K562 (cell line): ENCODE results near the gene RER1. TPM values are rescaled to one million over a fixed set of nuclear protein-coding genes. Genes with fewer than 3 reads are reported as not detected.

Experiments used
- ATAC-seq: fragments of 200-7000 bp; cut with Tn5 transposase; 3 replicates; pipeline ENCODE4 v1.9.1; 2020; ENCODE audit warnings: moderate library complexity
- BruUV-seq: library from RNA; stranded (reverse); fragments of 400-500 nt; replicated peaks from 2 replicates; lab custom pipeline; 2021; lab: Mats Ljungman, UMichigan
- CTCF ChIA-PET: fragments of 300-600 bp; formaldehyde crosslinking; extraction: SDS; loops from one replicate; lab custom pipeline; 2021; ENCODE audit warnings: low intra/inter-chr PET ratio; lab: Yijun Ruan, JAX
- POLR2A ChIA-PET: fragments of 300-600, 350-650 bp; sonication (Branson Sonifier 250); formaldehyde crosslinking; extraction: SDS; loops from one replicate; lab custom pipeline; 2021; ENCODE audit warnings: antibody characterized with exemption, inconsistent platforms; lab: Yijun Ruan, JAX
- DNase-seq, 4 experiments: peaks; one replicate each; pipeline versions ENCODE4 v3.0.0 to v3.0.0-alpha.2; 2011 to 2018; ENCODE audit warnings: low spot score in 3 of 4, mixed read lengths in 3 of 4; ENCODE audit errors: extremely low read depth in 1 of 4
- FAIRE-seq: peaks from 2 replicates; lab custom pipeline; 2011; peaks lifted over from hg19 to GRCh38; lab: Jason Lieb, UNC
- H2AFZ ChIP-seq: 2 replicates; pipeline ENCODE4 v1.6.0; 2011; ENCODE audit warnings: low read depth, low read length, control low read depth, inconsistent platforms
- H3K27ac ChIP-seq: fragments of 200-600 bp; 3 replicates; pipeline ENCODE4 v1.8.0; 2011; ENCODE audit warnings: low read depth, mild to moderate bottlenecking, control low read depth, inconsistent platforms, low read length, moderate library complexity, mixed read lengths; ENCODE audit errors: extremely low read depth
- H3K27me3 ChIP-seq, 2 experiments: fragments of 300-600 bp in 1 of 2; 2 replicates in 1 of 2; 3 replicates in 1 of 2; pipeline versions ENCODE4 v1.6.0 to v1.8.0; 2011; ENCODE audit warnings: inconsistent platforms in 2 of 2, low read length in 2 of 2, mild to moderate bottlenecking in 1 of 2, mixed read lengths in 1 of 2, moderate library complexity in 1 of 2; ENCODE audit not compliant: control insufficient read depth in 2 of 2, insufficient read depth in 2 of 2
- H3K36me3 ChIP-seq: fragments of 300-600 bp; 3 replicates; pipeline ENCODE4 v1.8.0; 2011; ENCODE audit warnings: mild to moderate bottlenecking, low read length, inconsistent platforms; ENCODE audit not compliant: control insufficient read depth, insufficient read depth
- H3K4me1 ChIP-seq, 2 experiments: fragments of 200-600 bp in 1 of 2; replicated peaks in 1 of 2; 2 replicates in 1 of 2; 3 replicates in 1 of 2; pipeline versions ENCODE4 v1.5.1 to v1.8.0; 2011; ENCODE audit warnings: inconsistent platforms in 2 of 2, low read length in 2 of 2, mild to moderate bottlenecking in 1 of 2, mixed read lengths in 1 of 2, moderate library complexity in 1 of 2; ENCODE audit not compliant: control insufficient read depth in 2 of 2, insufficient read depth in 2 of 2
- H3K4me2 ChIP-seq: 2 replicates; pipeline ENCODE4 v1.6.1; 2011; ENCODE audit warnings: low read length, control low read depth, inconsistent platforms, mixed read lengths; ENCODE audit not compliant: insufficient read depth
- H3K4me3 ChIP-seq: fragments of 200-600 bp; sonication (generic), shearing (Covaris generic); 2 replicates; pipeline ENCODE4 v1.5.1; 2016; ENCODE audit warnings: control low read depth, inconsistent platforms
- H3K79me2 ChIP-seq: fragments of 200-600 bp; 3 replicates; pipeline ENCODE4 v1.8.0; 2011; ENCODE audit warnings: low read length, inconsistent platforms; ENCODE audit not compliant: control insufficient read depth, insufficient read depth
- H3K9ac ChIP-seq, 2 experiments: 2 replicates each; pipeline versions ENCODE4 v1.6.0 to v1.6.1; 2011; ENCODE audit warnings: low read depth in 2 of 2, low read length in 2 of 2, control low read depth in 1 of 2, inconsistent platforms in 1 of 2, mild to moderate bottlenecking in 1 of 2, mixed read lengths in 1 of 2; ENCODE audit not compliant: insufficient read depth in 1 of 2
- H3K9me1 ChIP-seq: one replicate; pipeline ENCODE4 v1.6.0; 2011; ENCODE audit warnings: inconsistent platforms, mild to moderate bottlenecking, low read length, moderate library complexity; ENCODE audit not compliant: control insufficient read depth, insufficient read depth
- H3K9me3 ChIP-seq: replicated peaks from 2 replicates; pipeline ENCODE4 v1.5.1; 2011; ENCODE audit warnings: low read depth, low read length, inconsistent platforms; ENCODE audit not compliant: control insufficient read depth, insufficient read depth
- H4K20me1 ChIP-seq: replicated peaks from 2 replicates; pipeline ENCODE4 v1.6.1; 2011; ENCODE audit warnings: low read length, inconsistent platforms, mixed read lengths; ENCODE audit not compliant: control insufficient read depth, insufficient read depth
- FOXK1 ChIP-seq: sonication (generic); formaldehyde crosslinking; IDR thresholded peaks from 2 replicates; pipeline ENCODE4 v1.8.0; 2022; ENCODE audit warnings: missing genetic modification reagents, mild to moderate bottlenecking, borderline replicate concordance
- POLR2AphosphoS2 ChIP-seq: IDR thresholded peaks from 2 replicates; pipeline ENCODE4 v1.6.1; 2012; ENCODE audit warnings: low read length, improper control_type of control experiment
- POLR2G ChIP-seq: fragments of 200-400 bp; formaldehyde crosslinking; IDR thresholded peaks from 2 replicates; pipeline ENCODE4 v1.6.1; 2017; ENCODE audit warnings: low read depth, mild to moderate bottlenecking, antibody characterized with exemption, low read length, moderate library complexity
- SAP30 ChIP-seq: fragments of 200-600 bp; sonication (generic); IDR thresholded peaks from 2 replicates; pipeline ENCODE4 v1.6.1; 2012; ENCODE audit warnings: borderline replicate concordance, low read depth, mild to moderate bottlenecking, moderate library complexity, low read length, control low read depth, inconsistent platforms; ENCODE audit not compliant: insufficient read depth, poor library complexity, severe bottlenecking
- WGBS: fragments of 100-300 bp; shearing (Covaris generic); methylation state at CpG from one replicate; pipeline ENCODE4 v1.1.6; 2016; ENCODE audit warnings: low coverage, mixed read lengths; ENCODE audit not compliant: insufficient coverage; ENCODE audit errors: missing lambda C conversion rate; 5-methylcytosine and 5-hydroxymethylcytosine counted together
- in situ Hi-C: fragments of 300-500 bp; cut with MboI; formaldehyde crosslinking; loops from 4 replicates; pipeline ENCODE4 v1.15.0; 2018; ENCODE audit warnings: inconsistent platforms, mixed read lengths
- intact Hi-C: fragments of 100-400 bp; cut with micrococcal nuclease; formaldehyde crosslinking; loops from 2 replicates; pipeline ENCODE4 v1.14.2; 2022
- polyA plus RNA-seq, 8 experiments: library from polyadenylated mRNA; depleted of rRNA in 4 of 8; stranded (reverse) in 5 of 8; unstranded in 3 of 8; fragments of >200 nt; fragmentation: Nextera tagmentation in 2 of 8; fragmentation: Illumina TruSeq in 1 of 8; extraction: Ambion mirVana in 2 of 8; extraction: Trizol in 1 of 8; gene quantifications; 2 replicates each; pipeline versions ENCODE4 v1.2.1 to v1.2.3, GENCODE V29; 2011 to 2014; ENCODE audit warnings: inconsistent platforms in 1 of 8, missing spikeins in 1 of 8
- total RNA-seq, 7 experiments: library from RNA; depleted of rRNA in 6 of 7; stranded (reverse); fragments of >200 nt in 6 of 7; fragmentation: Illumina TruSeq in 2 of 7; extraction: Trizol in 2 of 7; gene quantifications; 2 replicates each; pipeline versions ENCODE4 v1.2.1 to v1.2.3, GENCODE V29; 2011 to 2021; ENCODE audit warnings: low replicate concordance in 1 of 7

The RER1 gene
- total and polyA plus RNA-seq, 9 of the 15 experiments (the other 6 are each of a cell fraction or from before 2014, with no cell fraction given) = 19.6 to 354 (median 183) TPM

DNA sequence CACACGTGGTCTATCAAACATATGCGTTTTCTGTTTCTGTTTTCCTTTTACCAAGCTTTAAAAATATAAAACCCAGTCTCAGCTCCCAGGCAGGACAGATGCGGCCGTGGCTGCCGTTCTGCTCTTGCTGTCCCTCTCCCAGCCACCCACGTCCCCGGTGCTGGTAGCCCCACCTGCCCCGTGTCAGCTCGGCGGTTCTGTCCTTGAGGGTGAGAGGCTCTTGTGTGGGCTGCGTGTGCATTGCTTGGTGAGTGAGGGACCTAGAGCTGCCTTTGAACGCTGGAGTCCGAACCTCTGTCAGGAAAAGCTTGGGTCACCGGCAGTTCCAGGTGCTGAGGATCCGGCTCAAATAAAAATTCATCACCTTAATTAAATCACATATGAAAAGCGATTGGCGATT lies 4.4 kb downstream of the RER1 start:
- H3K4me3 ChIP-seq = no peak overlapping the region
- no peak overlapping the region for H3K27ac ChIP-seq
- intact Hi-C loops = no loop called here
- TF ChIP-seq POLR2G (peak; percentile 68), FOXK1 (CRISPR knock-in tag) (no peak)
- H2AFZ ChIP-seq = no peak overlapping the region
- peaks cover 46% of the 10 kb centered on the region for H3K79me2 ChIP-seq
- no peak for FAIRE-seq
- peaks cover 18% of the 10 kb centered on the region; the same call in 1 of the 2 replicates for H4K20me1 ChIP-seq
- H3K9me1 ChIP-seq = peaks cover 7% of the 10 kb centered on the region
- H3K9me3 ChIP-seq = no peaks in the 10 kb centered on the region
- in situ Hi-C loops = no loop called here
- DNase-seq = no peak
- H3K4me2 ChIP-seq = no peak overlapping the region
- no TSS peak for BruUV-seq
- ChIA-PET POLR2A (interaction anchor here (0.5 to 3.9 kb wide), 2 partner anchors 11 to 212 kb away, joined by 3 to 24 read pairs; no protein-coding TSS in a partner anchor), CTCF (no interaction called here)
- peak overlapping the region in 1 of 2 experiments; percentile 74; a peak in 2 of 4 replicates for H3K9ac ChIP-seq
- no peaks in the 10 kb centered on the region for H3K27me3 ChIP-seq
- peaks cover 82% of the 10 kb centered on the region for H3K36me3 ChIP-seq
- ATAC-seq = no peak
- peaks cover 14 to 36% of the 10 kb centered on the region in 2 experiments; a peak in 4 of 5 replicates for H3K4me1 ChIP-seq
- WGBS = 93% methylated on average over 17 of the region's 17 CpGs

DNA sequence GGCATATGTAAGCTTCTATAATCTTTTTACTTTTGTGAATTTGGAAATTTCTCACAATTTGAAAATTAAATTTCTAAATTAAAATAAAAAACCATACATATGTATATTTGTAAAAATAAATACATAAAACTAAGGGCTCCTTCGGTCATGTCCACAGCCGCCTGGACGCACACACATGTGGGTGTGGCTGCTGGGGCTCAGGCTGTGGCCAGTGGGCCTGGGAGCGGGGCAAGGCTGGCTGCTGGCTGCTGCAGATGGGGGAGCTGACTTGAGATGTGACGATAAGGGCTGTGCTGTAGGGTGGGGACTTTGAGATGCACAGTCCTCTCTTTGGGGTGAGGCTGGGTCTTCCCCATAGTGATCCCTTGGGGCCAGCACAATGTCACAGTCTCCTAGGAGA lies 4.8 kb downstream of the RER1 start:
- Histone ChIP-seq H3K79me2 (peaks cover 44% of the 10 kb centered on the region), H3K27ac (no peak overlapping the region), H3K36me3 (peaks cover 85% of the 10 kb centered on the region), H3K9me1 (peaks cover 7% of the 10 kb centered on the region), H2AFZ (no peak overlapping the region), H3K27me3 (no peaks in the 10 kb centered on the region), H3K9me3 (no peaks in the 10 kb centered on the region), H3K4me1 (peaks cover 14 to 34% of the 10 kb centered on the region in 2 experiments; a peak in 4 of 5 replicates), H3K4me3 (no peak overlapping the region), H4K20me1 (peaks cover 20% of the 10 kb centered on the region; the same call in 1 of the 2 replicates), H3K4me2 (no peak overlapping the region), H3K9ac (peak overlapping the region in 1 of 2 experiments; percentile 73; a peak in 1 of 4 replicates)
- DNase-seq (peak in 1 of 4 experiments; percentile 45), FAIRE-seq (no peak), ATAC-seq (no peak)
- POLR2A ChIA-PET = interaction anchor here (0.5 to 3.9 kb wide), 2 partner anchors 11 to 212 kb away, joined by 3 to 24 read pairs; no protein-coding TSS in a partner anchor
- CTCF ChIA-PET = no interaction called here
- WGBS = 66% methylated on average over 5 of the region's 5 CpGs
- BruUV-seq = no TSS peak
- in situ Hi-C loops = no loop called here
- intact Hi-C loops = no loop called here
- TF ChIP-seq POLR2AphosphoS2 = 0 out of 2 replicates have a peak, but pooled peaks have one; percentile 41
- TF ChIP-seq POLR2G = peak; percentile 52
- no peak for TF ChIP-seq SAP30
